ENCODE measurements around the gene RAB17.
A peak's percentile ranks its signal among the peaks of the same experiment; 100 is the strongest.

GRCh38 chr2:237618449-237618848 is 27.9 kb upstream of the RAB17 start:
- no peak for TF ChIP-seq CTCF (IDR thresholded peaks at IDR 0.05 in 8 of 11, conservative IDR thresholded peaks at IDR 0.05 in 3 of 11)
- TF ChIP-seq POLR2A (IDR thresholded peaks at IDR 0.05), result no peak
- TF ChIP-seq POLR2AphosphoS5 (IDR thresholded peaks at IDR 0.05), result peak in 1 of 3 donors; percentile 80

Data from spleen (tissue), 7 donors.